Activated CD4-positive, alpha-beta T cell treated with anti-CD3 and anti-CD28 coated beads for 4 hours (primary cell): ENCODE data around the gene S100A4.
A peak's percentile ranks its signal among the peaks of the same experiment; 100 is the strongest.
"Not testable (repeated sequence)": the region's sequence is repeated elsewhere in the genome, so short reads cannot be mapped to it uniquely, and the experiment has no call there.

Experiments used
- DNase-seq, 2 donors: peaks; one replicate each; pipeline ENCODE4 v3.0.0-alpha.2; 2020

S100A4 gene

GRCh38 chr1:153566414-153567371 lies 21.1 kb upstream of the S100A4 start:
- peak; percentile 90 to 93 for DNase-seq

- peak; percentile 49 to 68 for DNase-seq
These were observed 20.1 kb upstream of the S100A4 start, which contains the start of gene S100A2 for GRCh38 chr1:153565529-153566374. Gene S100A2 (minus strand): TSS chr1:153565844. CDS start chr1:153563877, 1,967 bp downstream.

- no peak for DNase-seq
These were observed 18.4 kb upstream of the S100A4 start for GRCh38 chr1:153563991-153564390.

- no peak for DNase-seq
These were observed 17.9 kb upstream of the S100A4 start for GRCh38 chr1:153563483-153563901.

- DNase-seq, result not testable (repeated sequence)
These were observed 16.4 kb upstream of the S100A4 start for GRCh38 chr1:153562021-153562420.

GRCh38 chr1:153561466-153561985 lies 15.9 kb upstream of the S100A4 start:
- no peak for DNase-seq

GRCh38 chr1:153560771-153561465 lies 15.3 kb upstream of the S100A4 start:
- no peak for DNase-seq

GRCh38 chr1:153560241-153560640 lies 14.6 kb upstream of the S100A4 start:
- no peak for DNase-seq

- DNase-seq, result no peak
These were observed 12.3 kb upstream of the S100A4 start for GRCh38 chr1:153557877-153558276.

DNA sequence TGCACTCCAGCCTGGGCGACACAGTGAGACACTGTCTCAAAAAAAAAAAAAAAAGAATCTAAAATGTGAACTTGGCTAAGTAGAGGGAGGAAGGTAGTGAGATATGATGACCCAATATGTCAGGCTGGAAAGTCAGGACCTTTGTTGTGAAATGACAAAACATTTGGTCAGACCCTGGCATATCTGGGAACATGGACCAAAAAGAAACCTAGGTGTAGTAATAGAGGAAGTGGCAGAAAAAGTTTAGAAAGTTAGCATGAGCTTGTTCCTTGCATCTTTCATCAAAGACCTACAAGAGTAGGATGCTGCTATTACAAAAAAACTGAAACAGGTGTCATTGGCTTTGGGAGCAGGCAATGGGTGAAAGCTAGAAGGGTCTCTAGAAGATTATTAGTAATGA lies 10.7 kb upstream of the S100A4 start:
- no peak for DNase-seq

DNA sequence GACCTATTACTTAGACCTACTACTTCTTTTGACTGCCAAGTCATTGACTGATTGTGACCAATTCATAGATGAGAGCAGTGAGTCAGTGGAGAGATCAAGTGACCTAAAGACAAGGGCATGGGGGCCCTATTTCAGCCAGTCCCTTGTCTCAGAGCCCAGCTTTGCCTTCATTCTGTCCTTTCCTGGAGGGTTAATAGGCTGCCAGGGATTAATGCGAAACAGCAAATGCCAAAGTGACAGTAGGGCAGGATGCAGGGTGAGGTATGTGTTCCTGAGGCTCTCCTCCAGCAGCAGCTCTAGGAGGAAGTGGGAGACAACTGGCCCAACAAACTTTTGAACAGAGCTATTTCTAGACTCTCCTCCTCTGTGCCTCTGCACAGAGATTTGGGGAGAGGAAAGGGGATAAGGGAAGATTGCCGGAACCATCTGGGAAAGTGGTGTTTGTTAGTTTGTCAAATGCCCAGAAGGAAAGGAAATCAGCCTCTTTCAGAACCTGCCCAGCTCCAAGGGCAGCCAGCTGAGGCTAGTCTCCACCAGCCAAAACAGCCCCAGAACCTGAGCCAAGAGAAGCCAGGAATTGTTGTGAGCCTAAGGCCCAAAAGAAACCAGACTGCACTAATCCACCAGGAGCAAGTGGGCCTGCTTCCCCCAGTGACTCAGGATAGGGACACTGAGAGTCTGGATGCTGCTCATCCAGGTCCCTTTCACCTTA lies 8.4 kb upstream of the S100A4 start:
- no peak for DNase-seq

DNA sequence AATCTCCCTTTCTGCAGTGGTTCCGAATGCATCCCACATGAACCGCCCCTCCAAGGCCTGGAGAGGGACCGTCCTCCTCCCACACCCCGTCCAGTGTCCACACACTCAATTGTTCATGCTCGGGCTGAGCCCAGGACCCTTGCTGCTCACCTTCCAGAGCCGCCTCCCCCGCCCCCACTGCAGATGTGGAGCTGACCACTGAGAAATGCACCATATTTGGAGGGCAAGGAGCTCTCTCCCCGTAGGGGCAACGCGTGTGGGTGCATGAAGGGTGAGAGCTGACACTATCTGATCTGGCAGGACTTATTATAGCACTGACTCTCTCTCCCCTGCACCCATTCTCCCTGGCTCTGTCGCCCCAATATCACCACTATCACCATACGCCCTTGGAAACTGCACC lies 7.5 kb upstream of the S100A4 start:
- DNase-seq, result no peak

GRCh38 chr1:153552335-153552734 lies 6.7 kb upstream of the S100A4 start:
- no peak for DNase-seq

GRCh38 chr1:153550827-153551500 lies 5.4 kb upstream of the S100A4 start:
- no peak for DNase-seq

DNA sequence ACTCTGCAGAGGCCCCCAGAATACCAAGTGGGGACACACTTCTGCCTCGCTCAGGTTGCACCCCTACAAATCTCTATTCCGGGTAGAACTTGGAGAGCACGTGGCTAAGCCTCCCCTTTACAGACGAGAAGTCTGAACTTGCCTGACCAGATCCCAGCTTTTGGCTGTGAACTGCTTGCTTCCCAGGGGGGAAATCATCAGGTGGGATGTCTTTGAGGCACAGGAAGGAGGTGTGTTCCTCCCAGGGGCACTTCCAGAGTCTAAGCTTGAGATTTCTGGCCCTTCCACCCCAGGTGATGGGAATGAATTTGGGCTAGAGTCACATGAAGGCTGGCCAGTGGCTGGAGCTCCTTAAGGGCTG lies 4.8 kb upstream of the S100A4 start:
- no peak for DNase-seq

- DNase-seq, result no peak
These were observed 4.3 kb upstream of the S100A4 start for GRCh38 chr1:153549741-153550397.

- no peak for DNase-seq
These were observed 3.4 kb upstream of the S100A4 start, which contains the start of gene S100A3 for GRCh38 chr1:153548722-153549688. Gene S100A3 (minus strand): TSS chr1:153549258. CDS start chr1:153548485, 773 bp downstream.

- no peak for DNase-seq
These were observed 2.2 kb upstream of the S100A4 start for GRCh38 chr1:153547560-153548551.
